Activated CD8-positive, alpha-beta memory T cell treated with anti-CD3 and anti-CD28 coated beads, Interleukin-2, amount 50 U/mL, for 24 hours (primary cell): ENCODE measurements around the gene KPNB1.

ENCODE experiments used
- DNase-seq: peaks from one replicate; pipeline ENCODE4 v3.0.0-alpha.2; 2020; ENCODE audit errors: extremely low read depth

The KPNB1 gene

DNA sequence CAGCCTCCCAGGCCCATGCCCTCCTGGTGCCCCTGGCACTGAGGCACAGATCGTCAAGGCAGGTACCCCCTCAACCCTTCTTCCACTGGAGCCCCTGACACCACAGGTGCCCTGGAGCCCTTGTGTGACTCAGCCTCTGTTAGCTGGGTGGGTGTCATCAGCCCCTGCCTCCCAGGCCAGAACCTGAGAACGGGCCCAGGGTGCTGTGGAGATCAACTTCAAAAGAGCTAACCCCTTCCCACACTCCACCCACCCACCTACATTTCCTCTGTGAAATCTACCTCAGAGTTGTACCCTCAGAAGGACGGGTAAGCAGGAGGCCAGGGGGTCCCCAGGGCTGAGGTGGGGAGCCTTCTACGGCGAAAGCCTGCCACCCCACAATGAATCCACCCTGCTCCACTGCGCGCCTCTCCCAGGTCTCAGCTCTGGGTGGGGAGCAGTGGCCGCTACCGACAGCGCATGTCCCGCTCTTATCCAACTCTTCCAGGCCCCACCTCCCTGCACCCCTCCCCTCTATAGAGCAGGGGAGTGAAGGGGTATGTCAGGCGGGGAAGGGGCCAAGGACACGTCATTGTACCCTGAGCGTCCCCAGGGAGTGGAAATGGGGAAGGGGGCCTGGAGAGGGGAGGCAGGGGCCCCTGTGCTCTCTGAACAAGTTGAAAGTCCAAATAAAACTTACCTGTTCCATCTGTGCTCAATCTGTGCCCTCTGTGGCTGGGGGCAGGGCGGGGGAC lies 61.8 kb downstream of the KPNB1 start:
- no peak for DNase-seq

DNA sequence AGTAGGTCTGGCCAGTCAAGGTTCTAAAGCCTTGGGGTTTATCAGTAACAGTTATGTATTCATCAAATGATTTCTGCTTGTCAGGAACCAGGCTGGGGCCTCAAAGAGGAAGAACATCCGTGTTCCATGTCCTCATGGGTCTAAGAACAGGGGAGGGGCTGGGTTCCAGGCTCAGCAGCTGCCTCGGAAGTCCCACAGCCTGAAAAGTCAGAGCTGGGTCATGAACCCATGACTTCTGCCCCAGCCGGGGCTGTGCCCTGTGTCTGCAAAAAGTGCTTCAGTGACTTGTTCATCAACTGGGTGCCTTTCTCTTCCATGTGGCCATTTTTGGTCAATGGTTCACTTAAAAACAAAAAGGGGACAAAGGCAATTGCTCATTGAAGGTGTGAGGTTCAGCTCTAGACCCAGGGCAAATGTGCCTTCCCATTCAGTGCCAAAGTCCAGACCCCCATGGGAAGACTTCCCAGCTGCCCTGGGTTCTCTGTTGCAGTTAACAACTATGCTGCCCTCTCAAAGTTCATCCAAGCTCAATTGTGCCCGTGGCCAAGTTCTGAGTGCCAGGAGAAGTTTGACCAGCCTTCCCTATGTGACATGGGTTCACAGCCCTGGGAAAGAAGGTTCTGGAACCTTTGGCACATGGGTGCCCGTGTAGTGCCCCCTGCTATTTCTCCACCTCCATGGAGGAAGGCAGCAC lies 62.8 kb downstream of the KPNB1 start:
- DNase-seq = no peak

DNA sequence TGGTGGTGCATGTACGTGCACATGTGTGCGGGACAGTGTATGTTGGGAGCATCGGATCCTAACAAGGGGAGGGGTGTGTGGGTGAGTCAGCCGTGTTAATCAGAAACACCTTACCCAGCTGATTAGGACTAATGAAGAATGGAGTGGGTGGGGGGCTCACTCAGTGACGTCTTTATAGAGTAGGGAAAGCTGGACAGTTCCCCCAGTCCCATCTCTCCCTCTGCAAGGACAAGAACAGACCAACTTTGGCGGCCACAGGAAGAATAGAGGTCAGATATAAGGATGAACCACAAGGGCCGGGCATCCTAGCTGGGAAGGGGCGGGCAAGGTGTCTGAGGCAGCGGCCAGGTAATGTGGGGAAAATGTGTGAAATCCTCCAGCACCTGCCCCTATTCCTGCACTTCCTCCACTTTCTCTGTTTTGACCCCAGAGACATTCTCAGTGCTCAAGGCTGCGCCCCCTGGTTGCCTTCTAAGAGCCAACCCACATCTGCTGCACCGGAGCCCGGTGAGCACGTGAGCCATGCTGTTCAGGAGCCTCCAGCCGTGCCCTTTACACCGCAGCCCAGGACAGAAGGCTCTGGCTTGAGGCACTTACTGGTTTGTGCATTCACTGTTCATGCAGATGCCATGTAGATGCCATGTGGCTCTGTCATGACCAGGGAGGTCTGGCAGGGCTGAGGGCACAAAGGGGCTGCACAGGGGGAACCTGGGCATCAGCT lies 64.4 kb downstream of the KPNB1 start:
- no peak for DNase-seq

DNA sequence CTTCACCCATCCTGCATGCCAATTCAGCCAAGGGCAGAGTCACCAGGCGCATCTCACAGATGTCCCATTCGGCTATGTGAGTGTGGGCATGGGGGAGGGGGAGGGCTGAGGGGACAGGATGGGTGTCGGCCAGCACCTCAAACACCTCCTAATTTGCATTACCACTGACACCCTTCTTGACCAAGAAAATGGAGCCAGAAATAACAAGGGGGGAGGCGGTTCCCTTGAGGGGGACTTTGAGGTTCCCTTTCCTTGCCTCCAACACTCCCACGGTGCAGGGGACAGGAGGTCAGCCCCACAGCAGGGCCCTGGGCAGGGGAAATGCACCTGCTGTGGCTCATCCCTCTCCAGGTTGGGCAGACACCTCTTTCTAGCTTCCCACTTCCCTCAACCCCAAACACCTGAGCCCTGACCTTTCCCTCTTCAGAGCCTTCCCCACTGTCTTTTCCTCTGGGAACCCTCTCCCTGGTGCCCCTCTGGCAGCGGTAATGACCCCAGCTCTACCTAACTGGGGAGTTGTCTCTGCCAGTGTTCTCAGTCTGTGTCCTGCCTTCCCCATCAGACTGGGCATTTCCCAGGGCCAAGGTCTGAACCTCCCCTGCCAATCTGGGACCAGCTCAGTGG lies 65.2 kb downstream of the KPNB1 start:
- no peak for DNase-seq

DNA sequence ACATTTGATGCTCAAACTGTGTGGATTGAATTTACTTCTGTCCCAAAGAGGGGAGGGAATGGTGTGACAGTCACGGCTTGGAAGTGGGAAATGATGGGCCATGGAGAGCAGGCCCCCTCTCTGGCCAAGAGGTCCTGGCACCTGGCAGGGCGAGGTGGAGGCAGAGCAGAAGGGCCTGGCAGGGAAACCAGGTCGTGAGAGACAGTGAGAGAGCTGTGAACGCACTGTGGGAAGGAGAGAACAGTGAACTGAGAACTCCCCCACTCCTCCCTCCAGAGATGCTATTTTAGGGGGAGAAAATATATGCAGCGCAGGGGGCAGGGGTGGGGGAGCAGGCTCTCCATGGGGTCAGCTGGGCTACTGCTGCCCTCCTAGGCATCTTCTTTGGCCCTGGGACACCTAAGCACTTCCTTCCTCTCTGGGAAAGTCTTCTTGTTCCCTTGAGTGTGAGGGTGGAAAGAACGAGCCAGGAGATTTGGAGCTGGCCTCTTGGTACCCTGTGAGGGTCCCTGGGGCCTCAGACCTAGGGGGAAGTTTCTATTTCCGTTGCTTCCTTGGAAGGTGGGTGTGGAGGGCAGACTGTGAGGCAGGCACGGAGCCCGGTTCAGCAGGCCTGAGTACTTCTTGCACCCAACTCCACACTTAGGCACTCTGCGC lies 66.1 kb downstream of the KPNB1 start:
- DNase-seq = no peak

DNA sequence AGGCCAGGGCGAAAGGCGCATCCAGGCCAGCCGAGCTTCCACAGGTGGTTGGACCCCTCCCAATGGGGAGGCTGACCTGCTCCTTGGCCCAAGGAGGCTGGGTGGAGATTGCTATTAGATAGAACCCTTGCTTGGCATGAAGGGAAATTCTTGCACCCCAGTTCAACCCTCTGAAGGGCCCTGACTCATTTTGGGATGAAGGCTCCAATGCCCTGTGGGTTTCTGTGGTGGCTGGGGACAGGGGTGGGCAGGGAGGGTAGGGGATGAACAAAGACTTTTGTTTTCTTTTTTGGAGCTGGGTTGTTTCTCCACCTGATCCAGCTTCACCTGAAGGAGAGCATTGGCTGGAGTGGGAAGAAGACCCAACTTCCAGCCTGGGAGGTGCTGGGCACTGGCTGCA lies 66.7 kb downstream of the KPNB1 start:
- no peak for DNase-seq

DNA sequence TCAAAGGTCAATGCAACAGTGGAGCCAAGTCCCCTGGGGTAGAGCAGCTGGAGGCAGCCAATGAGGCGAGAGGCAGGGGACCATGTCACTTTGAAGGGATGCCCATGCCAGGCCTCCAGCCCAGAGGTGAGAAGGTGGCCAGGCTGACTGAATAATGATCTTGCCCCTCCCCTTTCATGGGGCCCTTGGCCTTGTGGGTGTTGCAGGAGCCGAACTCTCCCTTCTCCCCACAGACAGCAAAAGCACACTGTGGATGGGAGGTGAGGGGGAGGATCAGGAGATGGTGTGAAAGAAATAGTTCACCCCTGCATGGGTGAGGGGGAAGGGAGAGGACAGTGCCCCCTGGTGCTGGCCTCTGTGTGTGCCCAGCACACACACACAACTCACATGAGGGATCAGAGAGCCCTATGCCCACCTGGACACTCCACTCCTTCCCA lies 67.6 kb downstream of the KPNB1 start:
- no peak for DNase-seq

DNA sequence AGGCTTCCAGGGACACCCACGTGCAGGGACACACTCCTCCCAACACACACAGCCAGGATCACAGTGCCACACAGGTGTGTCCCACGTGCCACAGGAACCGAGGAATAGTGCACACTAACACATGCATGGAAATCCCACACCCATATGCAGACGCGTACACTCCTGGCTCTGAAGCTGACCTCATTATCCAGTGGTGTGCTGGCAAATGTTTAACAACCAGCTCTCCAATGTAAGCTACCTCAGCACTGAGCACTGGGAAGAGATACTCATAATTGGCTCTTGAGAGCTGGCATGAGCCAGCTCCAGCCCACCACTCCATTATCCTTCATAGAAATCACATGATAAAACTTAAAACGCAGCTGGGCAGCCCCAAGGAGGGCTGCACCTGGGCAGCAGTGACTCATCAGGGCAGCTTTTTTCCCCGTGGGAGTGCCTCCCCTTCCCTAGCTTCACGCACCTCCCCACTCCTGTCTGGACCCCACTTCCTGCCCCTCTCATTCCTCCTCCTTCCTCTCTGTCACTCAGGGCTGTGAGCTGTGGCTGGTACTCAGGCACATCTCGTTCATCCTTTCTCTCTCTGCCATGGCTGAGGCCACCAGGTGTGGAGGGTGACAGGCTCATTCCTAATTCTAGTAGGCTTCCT lies 68.4 kb downstream of the KPNB1 start:
- no peak for DNase-seq

DNA sequence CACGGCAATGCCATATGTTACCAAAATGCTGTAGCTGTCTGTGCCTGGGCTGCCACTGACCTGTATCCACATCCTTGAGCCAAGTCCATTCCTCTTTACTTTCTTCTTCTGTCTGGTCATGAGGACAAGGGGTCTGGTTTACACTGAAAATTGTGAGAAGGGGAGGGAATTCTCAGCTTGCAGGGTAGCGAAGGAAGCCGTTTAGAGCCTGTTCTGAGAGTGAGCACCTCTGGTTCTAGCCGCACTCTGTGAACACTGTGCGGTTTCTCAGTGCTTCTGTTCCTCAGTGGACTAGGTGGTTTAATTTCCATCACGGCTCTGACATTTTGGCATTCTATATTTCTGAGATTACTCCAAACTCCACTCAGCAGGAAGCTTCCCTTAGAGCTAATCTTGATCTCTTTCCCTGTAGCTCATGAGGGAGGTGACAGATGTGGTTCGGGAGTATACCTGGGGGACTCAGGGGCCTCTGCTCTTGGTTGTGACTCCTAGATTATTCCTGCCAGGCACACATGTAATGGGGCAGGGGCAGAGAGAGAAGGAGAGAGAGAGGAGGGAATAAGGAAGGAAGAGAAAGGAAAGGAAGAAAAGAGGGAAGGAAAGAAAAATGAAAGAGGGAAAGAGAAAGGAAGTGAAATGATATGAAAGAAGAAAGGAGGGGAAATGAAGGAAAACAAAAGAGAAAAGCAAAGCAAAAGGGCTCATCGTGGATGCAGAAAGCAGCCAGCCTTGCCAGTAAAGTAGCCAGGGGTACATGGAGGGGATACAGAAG lies 69.1 kb downstream of the KPNB1 start:
- DNase-seq = no peak

DNA sequence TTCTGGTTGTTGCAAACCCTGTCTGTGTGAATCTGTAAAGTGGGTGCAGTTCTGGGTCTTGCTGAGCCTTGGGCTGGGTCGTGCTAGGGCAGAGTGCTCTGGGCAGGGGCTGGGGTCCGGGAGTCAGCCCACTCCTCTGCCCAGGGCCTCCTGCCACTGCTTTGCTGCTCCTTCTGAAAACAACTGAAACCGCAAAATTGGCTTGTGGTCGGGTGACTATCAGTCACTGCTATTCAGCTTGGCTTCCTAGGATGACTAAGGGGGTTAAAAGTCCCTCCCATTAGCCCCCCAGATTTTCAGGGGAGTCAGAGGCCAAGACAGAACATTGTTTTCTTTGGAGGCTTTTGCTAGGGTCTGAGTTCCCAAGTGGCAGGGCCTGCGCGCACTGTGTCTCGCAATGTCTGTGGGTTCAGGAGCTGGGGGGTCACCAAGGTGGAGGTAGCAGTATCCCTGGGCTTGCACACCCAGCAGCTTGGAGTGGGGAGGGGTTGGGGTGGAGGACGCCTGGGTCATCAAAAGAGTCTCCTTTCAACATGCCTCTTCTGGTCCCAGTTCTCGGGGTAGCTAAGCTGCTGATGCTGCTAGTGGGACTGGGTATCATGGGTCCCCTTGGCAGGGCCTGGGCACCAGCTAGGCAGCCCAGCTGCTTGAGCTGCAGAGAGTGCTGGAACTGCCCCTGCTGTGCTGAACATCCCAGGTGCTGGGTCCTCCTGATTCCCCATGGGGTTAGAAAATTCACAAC lies 69.9 kb downstream of the KPNB1 start:
- peak; percentile 65 for DNase-seq

DNA sequence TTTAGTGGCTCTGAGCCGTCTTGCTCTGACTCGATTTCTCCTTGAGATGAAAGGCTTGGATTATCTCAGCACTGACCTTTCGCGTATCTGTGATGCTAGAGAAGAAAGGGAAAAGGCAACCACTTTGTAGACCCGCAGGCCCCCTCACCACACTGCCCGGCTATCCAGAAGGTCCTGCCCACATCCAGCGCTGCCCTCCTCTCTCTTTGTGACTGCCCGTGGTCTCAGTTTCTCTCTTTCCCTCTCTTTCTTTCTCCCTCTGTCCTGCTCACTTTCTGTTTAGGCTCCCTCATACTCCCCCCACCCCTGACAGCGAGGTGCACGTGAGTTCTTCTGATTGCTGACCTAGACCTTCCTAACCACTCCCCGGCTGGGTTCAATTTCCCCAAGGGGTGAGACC lies 70.5 kb downstream of the KPNB1 start:
- DNase-seq = no peak

DNA sequence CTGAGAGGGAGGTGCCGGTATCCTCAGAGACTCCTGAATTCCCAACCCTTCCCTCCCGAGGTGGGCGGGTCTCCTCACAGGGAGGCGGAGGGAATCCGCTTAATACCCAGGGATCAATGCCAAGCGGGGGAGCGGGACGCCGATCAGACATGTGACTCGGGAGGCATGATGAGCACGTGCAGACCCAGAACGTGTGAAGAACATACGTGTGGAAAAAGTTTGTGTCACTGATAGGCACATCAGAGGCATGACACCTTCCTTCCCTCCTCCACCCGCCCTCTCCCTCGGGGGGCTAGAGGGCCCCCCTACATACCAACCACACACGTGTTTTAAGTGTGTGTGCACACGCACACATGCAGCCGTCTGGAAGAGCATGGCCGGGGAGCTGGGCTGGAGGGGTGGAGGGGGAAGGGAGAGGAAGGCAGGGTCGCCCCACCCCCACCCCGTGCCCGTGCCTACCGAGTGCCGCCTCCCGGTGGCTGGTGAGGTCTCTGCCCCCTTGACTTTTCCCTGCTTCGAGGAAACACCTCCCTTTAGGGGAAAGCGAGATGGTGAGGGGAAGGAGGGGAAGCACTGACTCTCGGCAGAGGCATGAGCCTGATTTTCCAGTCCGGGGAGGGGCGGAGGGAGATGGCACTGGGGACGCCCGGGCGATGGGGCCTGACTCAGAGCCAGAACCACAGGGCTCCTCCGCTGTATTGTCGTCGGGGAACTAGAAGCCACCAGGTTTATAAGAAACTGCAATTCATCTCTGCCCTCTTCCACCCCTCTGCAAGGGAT lies 71.2 kb downstream of the KPNB1 start:
- DNase-seq = peak; percentile 93

DNA sequence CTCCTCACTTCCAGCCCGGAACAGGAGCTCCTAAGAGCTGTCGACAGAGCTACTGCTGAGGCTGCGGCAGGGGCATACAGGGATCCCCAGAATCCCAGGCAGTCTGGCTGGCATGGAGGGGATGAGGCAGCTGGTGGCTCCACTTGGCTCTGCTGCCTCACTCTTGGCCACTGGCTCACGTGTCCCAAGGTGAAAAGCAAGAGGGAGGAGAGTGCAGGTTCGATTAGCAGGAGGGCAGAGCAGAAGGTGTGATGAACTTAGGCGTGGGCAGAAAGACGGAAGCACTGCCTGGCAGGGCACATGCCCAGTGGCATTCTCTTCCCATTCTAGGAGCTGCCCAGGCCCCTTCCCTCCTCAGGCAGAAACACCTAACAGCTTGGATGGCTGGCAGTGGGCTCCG lies 72.0 kb downstream of the KPNB1 start:
- no peak for DNase-seq

DNA sequence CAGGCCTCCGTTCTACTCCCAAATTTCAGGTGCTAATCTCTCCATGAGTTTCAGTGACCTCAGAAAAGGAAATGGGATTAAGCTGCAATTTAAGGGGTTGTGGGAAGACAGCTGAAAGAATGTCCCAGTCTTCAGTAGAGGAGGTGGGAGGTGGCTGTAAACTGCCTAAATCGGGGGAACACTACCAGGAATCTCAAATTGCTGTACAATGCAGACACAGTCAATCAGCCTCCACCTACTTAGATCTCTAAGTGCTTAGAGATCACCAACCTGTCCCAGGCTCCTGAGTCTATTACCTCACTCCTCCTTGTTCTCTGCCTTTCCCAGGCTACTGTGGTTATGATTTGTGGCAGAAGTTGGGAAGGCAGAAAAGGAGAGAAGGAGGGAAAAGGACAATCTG lies 75.0 kb downstream of the KPNB1 start:
- DNase-seq = no peak

DNA sequence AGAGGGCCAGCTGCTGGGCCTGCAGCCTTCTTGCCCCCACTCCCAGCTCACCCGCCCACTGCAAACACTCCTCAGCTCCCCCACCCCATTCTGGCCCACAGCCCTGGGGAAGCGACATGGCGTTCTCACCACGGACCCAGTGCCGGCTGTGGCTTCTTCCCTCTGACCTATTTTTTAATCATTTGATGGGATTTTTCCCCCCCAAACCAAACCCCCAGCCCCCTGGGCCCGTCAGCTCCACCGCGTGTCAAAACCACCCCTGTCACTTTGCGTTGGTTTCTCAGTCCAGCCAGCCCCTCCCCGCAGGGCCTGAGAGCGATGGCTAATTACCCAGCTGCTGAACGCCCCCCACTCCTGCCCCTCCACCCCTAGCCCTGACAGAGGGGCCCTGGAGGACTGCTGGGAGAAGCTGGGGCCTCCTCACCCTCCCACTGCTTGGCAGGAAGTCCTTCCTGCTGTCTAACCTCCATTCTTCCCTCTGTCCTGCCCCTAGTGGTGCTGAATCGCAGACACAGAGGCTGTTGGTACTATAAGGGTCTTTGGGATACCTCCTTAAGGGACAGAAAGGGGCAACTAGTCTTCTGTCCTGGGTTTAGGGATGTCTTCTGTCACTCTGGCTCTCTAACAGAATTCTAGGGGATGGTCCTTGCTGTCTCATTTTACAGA lies 75.9 kb downstream of the KPNB1 start:
- no peak for DNase-seq

DNA sequence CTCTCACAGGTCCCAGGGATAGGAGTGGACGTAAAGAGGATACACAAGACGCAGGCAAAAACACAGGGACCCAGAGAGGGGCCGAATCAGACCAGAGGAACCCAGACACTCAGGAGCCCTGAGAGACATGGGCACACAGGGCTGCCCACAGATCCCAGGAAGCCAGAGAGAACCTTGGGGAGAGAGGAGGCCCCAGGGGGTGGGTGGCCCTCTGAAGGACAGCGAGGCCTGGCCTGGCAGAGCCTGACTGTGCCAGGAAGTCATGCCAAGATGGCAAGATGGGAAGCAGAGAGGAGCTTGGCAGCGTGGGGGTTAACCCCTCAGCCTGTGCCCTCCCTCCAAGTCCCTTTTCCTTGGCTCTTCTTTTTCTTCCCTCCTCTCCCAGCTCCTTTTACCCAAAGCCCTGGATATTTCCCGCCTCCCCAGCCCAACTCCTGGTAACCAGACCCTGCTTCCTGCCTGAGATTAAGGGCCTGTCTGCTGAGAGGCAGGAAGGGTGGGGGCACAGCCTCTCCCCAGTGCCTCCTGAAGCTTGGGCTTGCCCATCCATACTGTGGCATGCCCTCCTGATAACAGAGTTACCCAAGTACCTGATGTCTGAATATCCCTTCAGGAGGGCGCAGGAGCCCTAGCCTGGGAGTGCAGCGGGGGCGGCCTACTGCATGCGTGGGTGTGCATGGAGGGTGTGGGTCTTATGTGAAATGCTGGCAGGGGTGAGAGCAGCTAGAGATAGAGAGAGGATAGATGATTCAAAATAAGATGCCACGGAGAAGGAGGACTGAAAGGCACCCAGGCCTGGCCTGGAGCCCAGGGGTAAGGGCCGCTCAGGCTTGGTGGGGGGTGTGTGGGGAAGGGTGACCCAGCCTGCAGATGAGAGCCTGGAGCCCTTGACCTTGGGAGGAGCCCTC lies 77.3 kb downstream of the KPNB1 start:
- no peak for DNase-seq

DNA sequence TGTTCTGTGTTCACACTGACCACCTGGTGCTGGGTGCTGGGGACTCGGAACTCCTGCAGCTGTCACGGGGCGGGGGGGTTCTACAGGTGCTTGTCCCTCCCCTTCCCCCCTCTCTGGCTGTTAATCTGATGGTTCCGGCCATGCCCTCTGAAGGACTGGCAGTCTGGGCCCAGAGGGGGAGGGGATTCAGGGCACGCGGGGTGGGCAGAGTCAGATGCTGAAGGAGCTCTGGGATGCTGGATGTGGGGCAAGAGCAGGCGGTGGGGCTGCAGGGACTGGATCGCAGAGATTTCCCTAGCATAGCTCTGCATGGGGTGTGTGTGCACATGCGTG lies 78.0 kb downstream of the KPNB1 start:
- no peak for DNase-seq
